ENCODE measurements around the gene GALNS.
"Not testable (repeated sequence)": the region's sequence is repeated elsewhere in the genome, so short reads cannot be mapped to it uniquely, and the experiment has no call there.

Gene GALNS, protein sequence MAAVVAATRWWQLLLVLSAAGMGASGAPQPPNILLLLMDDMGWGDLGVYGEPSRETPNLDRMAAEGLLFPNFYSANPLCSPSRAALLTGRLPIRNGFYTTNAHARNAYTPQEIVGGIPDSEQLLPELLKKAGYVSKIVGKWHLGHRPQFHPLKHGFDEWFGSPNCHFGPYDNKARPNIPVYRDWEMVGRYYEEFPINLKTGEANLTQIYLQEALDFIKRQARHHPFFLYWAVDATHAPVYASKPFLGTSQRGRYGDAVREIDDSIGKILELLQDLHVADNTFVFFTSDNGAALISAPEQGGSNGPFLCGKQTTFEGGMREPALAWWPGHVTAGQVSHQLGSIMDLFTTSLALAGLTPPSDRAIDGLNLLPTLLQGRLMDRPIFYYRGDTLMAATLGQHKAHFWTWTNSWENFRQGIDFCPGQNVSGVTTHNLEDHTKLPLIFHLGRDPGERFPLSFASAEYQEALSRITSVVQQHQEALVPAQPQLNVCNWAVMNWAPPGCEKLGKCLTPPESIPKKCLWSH

DNA sequence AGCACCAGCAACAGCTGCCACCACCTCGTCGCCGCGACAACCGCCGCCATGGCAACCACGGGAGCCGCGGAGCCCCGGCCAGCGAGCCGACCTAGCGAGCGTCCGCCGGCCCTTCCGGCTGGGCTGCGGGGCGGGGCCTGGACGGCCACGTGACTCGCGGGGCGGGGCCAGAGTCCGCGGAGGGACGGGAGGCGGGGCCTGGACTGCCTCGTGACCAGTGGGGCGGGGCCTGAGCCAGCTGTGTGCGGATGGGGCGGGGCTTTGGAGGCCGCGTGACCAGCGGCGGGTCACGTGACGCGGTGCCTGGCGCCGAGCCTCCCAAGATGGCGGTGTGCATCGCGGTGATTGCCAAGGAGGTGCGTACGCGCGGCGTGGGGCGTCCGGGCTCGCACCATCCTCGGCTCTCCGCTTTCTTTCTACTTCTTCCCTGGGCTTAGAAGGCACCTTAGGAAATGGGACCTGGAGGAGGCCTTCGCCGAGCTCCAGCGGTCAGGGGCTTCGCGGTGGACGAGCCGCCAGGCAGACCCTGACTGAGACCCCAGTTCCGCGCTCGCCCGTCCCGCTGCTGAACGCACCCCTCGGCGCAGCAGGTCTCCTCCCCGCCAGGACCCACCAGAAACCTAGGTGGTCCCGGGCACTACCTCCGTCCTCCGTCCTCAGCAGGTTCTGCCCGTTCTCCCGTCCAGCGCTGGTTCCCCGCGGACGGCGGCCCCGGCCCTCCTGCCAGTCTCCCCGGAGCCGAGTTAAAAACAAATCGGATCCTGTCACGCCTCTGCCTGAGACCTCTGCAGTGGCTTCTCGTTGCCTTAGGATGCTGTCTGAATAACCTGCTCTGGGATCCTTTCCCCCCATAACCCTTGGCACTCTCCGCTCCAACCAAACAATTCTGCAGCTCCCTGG lies at the start of gene GALNS, which contains the start of gene TRAPPC2L:
GALNS (minus strand) TSS at position 120 of the 900 bp plus-strand sequence; CDS start at position 50, 70 bp downstream.
TRAPPC2L (plus strand) TSS at position 300 of the 900 bp plus-strand sequence; CDS start at position 324, 24 bp downstream.
- peak; percentile 98 for DNase-seq

DNA sequence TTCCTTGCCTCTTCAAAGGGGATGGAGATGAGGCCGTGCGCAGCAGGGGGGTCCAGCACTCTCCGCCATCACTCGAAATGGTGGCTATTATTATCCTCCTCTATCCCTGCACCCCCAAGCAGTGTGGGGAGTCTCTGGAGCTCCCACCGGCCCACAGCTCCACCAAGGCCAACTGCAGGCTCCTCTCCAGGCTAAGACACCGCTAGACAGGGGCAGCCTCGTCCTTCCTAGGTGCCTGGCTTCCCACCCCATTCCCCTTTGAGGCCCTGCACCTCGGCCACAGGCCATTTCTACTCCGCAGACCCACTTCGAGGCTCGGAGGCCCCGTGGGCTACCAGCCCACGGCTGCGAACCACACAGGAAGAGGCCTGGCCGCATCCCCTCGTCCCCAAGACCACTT lies 49.3 kb upstream of the GALNS start:
- DNase-seq, result no peak

DNA sequence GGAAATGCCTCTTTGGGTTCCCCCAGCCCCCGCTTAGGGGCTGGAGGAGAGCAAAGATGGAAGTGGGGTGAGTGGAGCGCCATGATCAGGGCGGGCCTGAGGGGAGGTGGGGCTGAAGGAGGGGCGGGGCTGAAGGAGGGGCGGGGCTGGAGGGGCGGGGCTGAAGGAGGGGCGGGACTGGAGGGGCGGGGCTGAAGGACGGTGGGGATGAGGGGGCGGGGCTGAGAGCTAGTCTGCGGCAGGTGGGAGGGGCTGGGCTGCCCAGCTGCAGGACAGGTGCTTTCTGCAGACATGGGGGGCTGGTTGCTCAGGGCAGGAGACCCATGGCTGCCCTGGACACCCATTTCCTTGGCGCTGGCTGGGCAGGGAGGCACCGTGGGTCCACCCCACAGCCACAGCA lies 48.8 kb upstream of the GALNS start:
- DNase-seq, result no peak

DNA sequence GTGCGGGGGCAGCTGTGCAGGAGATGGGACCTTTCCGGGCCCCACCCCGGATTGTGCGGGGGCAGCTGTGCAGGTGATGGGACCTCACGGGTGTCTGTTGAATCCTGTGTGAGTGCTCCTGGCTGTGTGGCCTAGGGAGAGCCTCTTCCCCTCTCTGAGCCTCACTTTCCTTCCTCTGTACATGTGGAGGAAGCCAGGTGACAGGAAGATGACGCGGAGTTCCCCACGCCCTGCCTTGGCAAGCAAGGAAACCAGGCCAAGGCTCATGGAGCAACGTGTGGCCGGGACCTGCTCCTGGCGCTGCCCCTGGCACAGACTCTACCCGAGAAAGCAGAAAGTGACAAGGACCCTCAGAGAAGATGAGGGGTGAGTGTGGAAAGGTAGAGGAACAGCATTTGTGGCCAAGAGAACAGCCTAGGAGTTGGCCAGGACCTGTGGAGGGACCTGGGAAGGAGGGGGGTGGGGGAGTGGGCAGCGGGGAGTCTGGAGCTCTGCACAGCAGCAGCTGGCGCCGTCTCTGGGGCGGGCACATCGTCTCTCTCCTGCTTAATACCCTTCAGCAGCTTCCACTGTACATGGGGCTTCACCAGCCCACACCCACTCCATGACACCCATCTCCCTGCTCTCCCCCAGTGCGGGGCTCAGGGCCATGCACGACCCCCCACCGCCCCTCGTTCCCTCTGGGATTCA lies 48.1 kb upstream of the GALNS start:
- DNase-seq, result no peak

DNA sequence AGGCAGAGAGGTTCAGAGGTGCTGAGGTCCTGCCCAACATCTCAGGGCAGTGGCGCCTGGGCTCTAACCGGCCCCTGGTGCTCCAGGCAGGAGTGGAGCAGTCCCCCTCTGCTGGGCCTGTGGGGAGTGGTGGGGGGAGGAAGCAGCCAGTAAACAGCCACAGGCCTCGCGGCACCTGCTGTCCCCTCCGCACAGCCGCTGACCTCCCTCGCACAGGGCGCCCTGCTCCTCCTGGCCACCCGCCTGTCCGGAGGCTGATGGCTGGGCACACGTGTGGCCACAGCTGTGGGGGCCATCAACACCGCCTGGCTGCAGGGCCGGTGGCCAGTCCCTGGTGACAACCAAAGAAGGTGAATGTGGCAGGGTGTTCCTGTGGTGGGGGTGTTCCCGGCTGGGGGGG lies 46.5 kb upstream of the GALNS start:
- DNase-seq, result no peak

DNA sequence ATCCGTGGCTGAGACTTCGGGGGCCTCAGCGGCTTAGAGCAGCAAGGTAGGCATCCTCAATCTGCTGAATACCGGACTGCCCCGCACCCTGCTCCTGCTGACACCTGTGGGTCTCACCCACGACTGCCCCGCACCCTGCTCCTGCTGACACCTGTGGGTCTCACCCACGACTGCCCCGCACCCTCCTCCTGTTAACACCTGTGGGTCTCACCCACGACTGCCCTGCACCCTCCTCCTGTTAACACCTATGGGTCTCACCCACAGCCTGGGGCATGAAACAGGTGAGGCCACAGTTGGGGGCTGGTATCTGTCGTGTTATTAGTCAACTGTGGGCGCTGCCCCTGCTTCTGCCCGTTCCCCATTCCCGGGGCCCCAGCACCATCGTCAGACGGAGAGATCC lies 46.0 kb upstream of the GALNS start:
- DNase-seq, result no peak

DNA sequence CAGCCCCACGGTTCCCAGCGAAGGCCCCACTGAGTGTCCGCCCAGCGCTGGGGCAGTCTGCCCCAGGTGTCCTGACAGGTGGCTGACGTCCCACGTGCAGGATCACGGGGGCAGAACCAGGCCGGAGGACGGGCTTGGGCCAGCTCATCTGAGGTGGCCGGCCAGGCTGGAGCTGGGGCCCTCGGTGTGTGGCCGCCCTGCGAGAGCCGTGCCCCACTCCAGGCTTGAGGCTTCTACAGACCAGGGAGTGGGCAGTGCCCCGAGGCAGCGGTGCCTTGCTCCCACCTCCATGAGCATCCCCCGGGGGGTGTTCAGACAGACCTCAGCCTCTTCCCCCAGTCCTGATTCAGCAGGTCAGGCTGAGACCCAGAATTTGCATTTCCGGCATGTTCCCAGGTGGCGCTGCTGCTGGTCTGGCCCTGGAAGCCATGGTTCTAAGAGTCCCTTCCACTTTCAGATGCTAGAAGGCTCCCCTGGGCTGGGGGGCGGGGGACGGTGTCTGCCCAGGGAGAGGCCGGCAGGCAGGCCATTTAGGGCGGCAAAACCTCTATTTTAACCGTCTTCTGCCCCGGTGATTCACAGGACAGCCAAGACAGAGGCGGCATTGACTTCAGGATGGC lies 45.1 kb upstream of the GALNS start:
- DNase-seq, result no peak

DNA sequence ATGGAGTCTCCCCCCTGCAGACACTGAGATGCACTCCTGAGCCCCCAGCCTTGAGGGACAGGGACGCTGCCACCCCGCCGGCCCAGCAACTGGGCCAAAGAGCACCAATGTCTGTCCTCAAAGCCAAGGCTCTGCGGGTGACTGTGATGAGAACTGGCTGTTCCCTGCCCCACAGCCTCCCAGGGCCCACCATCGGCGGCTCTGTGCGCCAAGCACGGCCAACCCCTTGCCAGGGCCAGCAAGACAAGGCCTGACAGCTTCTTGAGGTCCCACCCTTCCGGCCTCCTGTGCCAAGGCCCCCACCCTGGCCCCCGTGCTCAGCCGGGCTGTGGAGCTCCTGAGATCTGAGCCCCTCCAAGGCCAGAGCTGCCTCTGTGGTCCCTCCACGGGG lies 43.9 kb upstream of the GALNS start:
- no peak for DNase-seq

DNA sequence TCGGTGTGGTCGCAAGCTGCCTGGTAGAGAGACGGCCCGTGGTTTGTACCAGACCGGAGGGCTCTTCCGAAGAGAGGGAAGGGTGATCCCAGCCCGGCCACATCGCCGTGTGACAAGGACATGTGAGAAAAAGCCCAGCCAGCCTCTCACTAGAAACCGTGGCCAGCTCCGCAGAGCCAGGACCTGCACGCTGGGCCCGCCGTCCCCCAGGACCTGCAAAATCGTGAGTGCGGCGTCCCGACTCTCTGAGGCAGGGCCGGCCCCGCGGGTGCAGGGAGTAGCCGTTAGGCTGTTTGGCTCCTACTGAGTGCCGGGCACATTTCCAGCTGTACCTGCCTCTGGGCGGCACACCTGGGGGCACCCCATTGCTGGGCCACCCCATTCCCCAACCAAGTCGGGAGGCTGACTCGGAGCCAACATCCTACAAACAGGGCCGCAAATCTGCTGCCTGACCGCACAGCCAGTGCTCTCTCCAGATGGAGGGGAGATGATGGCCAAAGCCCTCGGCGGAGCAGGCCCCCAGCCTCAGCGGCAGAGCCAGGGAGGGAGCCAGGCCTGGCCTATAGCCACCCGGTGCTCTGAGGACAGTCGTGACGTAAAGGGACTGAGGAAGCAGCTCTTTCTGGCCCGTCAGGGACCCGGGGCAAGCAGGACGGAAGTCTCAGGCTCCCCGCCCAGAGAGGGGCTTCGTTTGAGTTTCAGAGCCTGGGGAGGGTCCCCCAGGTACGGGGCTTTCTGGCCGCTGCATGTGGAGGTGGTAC lies 43.3 kb upstream of the GALNS start:
- no peak for DNase-seq

DNA sequence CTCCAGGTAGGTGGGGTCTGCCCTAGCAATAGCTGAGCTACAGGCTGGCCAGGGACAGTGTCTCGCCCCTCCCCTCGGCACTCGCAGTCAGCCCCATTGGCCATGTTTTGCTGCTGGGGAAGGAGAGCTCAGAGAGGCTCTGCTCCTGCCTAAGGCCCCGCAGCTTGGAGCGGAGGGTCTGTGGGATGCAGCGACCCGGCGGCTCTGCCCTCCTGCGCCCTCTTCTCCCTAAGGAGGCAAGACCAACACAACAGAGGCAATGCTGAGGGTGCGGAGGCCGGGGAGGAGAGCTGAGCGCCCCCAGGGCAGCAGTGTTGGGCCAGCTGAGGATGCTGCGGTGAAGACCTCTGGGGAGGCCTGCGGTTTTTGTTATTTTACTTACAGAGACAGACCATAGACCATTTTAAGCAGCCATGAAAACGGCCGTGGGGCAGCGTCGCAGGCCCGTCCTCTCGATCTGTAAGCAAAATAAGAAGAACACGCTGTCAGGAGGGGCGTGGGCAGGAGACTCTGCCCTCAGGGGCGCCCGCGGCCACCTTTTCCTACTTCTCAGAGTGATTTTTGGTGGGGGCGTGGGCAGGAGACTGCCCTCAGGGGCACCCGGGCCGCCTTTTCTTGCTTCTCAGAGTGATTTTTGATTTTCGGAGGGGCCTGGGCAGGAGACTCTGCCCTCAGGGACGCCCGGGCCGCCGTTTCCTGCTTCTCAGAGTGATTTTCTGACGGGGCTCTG lies 41.1 kb upstream of the GALNS start:
- DNase-seq, result no peak

DNA sequence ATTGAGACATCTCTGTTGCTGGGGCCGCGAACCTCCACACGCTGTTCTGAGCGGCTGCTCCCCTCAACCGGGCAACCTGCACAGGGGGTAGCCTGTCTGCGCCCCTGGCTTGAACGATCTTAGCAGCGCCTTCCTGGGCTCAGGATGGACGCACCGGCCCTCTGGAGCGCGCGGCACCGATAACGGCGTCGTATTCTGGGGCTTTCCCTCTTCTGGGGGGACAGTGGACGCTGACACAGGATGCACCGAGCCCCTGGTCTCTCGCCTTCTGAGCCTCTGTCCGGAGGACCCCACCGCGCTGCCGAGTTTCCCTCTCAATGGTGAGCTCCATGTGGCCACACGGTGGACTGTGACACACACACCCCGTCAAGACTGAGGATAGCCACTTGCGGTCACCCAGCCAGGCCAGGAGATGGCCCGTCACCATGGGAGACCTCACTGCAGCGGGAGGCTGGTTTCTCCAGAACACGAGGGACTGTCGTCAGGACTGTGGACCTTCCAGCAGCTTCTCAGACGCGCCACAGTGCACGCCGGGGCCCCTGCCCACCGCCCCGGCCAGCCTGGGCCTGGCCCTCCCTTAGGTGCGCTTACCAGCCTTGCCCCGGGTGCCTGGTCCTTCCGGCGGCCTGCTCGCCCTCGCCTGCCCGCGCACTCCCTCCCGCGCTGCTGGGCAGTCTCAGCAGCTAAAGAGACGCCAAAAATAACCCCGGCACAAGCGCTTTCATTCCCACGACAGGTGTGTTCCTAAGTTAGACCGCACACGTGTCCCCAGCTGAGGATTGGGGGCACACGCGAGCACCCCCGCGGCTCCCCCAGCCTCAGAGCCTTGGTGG lies 39.7 kb upstream of the GALNS start:
- DNase-seq, result no peak

DNA sequence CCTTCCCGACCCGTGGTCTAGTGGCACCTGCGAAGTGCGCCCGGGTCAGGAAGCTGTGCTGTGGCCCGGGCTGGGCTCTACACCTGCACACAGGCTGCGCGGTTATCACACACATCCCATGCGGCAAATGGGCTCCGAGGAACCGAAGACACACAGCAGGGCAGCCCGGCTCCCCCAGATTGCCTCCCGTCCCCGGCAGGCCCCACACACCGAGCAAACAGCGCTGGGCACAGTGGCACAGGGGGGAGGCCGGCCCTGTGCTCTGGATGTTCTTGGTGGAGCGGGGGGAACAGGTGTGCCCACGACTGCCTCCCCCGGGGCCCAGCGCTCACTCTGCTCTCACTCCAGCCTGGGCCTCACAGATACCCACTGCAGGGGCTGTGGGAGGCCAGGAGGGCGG lies 38.6 kb upstream of the GALNS start:
- no peak for DNase-seq

DNA sequence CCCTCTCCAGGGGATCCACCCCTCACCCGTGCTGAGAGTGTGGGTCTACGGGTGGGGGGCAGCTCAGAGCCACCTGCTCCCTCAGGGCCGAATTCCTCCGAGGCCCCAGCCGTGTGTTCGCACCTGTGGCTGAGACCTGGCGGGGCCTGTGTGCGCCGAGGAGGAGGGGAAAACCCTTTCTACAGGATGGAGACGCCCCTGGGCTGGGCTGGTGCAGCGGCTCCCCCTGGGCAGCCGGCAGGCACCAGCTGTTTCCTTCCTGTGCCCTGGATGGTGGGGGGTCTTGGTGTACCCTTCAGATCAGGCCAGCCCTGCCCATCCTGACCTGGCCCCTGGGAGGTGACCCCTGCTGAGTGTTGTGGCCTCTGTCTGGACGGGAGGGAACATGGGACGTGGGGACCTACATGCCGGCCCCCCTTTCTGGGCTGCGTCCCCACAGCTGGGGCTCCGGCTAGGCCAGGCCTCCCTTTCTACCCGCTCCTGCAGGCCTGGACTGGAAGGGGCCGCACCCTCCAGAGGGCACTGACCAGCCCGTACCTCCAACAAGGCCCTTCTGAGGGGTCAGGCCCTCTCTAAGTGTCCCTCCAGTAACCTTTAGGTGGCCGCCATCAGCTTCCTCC lies 38.0 kb upstream of the GALNS start:
- no peak for DNase-seq

DNA sequence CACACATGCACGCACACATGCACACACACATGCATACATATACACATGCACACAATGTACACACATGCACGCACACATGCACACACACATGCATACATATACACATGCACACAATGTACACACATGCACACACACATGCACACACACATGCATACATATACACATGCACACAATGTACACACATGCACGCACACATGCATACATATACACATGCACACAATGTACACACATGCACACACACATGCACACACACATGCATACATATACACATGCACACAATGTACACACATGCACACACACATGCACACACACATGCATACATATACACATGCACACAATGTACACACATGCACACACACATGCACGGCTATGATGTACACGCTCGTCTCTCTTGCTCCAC lies 37.5 kb upstream of the GALNS start:
- DNase-seq, result not testable (repeated sequence)

DNA sequence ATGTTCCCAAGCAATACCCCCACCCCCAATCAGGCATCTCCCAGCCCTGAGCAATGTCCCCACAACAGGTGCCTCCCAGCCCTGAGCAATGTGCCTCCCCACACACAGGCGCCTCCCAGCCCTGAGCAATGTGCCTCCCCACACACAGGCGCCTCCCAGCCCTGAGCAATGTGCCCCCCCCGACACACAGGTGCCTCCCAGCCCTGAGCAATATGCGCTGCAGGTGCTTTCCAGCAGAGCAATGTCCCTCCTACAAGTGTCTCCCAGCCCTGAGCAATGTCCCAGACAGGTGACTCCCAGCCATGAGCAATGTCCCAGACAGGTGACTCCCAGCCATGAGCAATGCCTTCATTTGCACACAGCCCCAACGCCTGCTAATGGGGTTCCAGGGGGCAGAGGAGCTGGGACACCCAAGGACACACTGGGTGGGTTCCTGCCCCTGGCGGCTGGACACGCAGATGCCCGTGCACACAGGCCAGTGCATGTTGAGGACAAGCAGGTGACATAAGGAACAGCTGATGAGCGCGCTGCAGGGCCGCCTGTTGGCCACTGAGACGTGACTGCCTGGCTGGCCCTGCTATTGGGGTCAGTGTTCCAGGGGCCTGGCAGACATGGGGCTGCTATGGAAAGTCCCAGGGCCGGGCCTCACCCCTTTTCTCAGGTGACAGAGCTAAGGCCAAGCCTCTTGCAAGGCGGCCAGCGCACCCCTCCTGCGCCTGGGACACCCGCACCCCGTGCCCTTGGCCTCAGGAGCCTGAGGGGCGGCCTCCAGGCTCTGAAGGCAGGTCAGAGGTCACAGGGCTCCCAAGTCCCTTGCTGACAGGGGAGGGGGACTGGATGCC lies 36.6 kb upstream of the GALNS start:
- DNase-seq, result no peak

DNA sequence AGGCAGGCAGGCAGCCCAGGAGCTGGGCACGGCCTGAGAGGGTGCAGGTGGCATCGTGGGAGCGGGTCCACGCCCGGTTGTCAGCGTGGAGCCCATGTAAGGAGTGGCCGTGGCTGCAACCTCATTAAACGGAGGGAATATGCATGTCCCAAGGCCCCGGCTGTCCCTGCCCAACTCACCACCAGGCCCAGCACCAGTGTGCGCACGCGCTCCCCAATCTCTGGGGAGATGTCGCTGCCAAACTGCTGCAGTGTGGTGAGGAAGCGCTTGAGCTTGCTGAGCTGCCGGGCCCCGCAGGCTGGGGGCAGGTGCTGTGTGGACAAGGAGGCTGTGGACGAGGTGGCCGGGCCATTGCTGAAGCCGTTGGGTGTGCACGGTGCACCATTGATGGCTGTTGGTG lies 35.3 kb upstream of the GALNS start:
- no peak for DNase-seq

DNA sequence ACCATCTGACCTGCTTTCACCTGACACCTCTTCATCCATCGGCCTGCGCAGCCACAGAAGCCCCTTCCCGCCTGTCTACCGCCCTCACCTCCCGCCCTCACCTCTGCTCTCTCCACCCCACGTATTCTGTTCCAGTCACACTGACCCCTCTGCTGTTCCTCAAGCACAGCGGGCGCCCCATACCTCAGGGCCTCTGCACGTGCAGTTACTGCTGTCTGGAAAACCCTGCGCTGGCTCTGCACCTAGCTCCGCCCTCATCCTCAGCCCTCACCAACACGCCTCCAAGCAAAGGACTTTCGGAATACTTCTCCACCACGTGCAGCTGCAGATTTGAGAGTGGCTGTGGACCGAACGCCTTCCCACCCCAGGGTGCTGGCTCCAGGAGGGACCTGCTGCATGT lies 34.3 kb upstream of the GALNS start:
- no peak for DNase-seq

DNA sequence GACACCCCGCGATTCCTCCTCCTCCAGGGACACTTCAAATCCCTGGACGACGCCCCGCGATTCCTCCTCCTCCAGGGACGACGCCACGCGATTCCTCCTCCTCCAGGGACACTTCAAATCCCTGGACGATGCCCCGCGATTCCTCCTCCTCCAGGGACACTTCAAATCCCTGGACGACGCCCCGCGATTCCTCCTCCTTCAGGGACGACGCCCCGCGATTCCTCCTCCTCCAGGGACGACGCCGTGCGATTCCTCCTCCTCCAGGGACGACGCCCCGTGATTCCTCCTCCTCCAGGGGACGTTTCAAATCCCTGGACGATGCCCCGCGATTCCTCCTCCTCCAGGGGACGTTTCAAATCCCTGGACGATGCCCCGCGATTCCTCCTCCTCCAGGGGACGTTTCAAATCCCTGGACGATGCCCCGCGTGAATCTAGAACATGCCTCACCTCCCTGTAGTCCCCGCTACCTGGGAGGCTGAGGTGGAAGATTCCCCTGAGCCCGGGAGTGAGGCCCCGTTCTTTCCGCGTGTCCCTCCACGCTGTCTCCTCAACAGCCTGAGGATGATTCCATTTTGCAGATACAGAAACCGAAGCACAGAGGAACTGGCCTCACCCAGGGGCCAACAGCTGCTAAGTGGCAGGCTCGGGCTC lies 33.1 kb upstream of the GALNS start:
- DNase-seq, result not testable (repeated sequence)
